HK-2 (cell line): ENCODE results near the gene PRDM4.
"Not testable (repeated sequence)": the region's sequence is repeated elsewhere in the genome, so short reads cannot be mapped to it uniquely, and the experiment has no call there.

Experiments used
- DNase-seq: peaks from one replicate; pipeline ENCODE4 v3.0.0-alpha.2; 2018; ENCODE audit not compliant: unreplicated experiment

Gene PRDM4

DNA sequence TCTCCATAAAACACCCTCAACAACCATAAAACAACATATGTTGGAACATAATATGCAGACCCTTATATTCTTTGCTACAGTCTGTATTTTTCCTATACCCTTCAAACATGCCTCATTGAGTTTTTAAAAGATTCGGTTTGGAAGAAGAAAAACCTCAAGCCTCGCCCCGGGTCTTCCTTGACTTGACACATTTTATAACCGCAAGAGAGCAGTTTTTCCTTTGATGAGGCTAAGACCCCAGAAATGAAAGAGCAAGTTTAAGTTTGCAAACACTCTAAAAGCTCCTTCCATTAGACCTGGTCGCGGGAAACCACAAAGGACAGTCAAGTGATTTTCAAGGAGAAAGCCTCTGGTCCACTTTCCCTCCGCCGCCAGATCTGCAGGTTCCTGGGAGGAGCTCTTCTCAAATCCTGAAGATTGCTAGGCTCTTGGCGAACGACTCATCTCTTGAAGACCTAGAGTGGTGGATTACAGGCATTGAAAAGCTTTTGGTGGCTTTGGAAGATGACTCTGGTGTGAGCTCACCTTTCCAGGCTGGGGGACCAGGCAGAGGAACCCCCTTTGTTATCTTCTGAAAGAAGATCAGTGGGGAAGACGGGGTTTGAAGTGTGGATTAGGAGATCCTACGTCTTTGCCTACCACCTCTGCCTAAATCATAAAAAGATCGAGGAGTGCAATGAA, 13.6 kb upstream of the PRDM4 start, which contains the start of gene ASCL4:
ASCL4 (plus strand) TSS at position 356 of the 681 bp plus-strand sequence. CDS start 515 bp downstream, outside the sequence.
- no peak for DNase-seq

DNA sequence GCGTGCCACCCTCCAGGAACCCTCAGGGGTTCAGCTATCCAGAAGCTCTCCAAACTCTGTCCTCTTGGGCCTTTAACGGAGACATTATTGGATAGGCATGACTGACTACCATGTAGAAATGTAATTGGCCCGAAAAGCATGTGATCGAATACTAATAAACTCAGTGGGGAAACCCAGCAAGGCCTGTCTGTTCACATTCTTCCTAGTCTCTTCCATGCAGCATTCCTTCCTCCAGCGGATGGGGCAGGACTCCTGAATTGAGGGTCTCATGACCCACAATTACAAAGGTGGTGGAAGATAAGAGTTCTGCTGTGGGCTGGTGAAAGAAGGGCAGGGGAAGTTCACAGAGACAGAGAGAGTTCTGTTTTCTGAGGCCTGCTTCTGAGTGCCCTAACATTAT, 6.5 kb upstream of the PRDM4 start:
- no peak for DNase-seq

DNA sequence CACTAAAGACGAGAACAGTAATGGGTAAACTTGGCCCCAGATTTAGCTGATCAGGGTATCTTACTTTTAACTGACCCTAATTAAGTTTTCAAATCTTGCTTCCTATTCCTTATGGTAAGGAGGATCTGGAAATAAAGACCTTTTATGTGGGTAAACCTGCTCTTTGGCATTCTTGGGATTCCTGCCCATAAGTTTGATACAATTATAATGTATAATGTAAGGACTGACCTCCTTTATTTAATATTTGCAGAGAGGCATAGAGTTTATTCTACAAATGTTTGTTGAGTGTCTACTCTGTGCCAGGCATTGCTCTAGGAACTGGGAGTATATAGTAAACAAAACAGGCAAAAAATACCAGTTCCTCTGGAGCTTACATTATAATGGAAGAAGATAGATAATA, 4.4 kb upstream of the PRDM4 start:
- no peak for DNase-seq

DNA sequence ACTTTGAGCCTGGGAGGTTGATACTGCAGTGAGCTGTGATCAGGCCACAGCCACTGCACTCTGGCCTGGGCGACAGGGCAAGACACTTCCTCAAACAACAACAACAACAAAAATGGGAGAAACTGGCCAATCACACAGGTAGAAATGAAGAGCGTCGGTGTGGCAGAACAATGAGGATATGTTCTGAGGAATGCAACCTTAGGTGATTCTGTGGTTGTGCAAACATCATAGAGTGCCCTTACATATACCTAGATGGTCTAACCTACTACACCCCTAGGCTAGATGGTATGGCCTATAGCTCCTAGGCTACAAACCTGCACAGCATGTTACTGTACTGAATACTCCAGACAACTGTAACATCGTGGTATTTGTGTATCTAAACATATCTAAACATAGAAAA, 3.7 kb upstream of the PRDM4 start:
- no peak for DNase-seq

DNA sequence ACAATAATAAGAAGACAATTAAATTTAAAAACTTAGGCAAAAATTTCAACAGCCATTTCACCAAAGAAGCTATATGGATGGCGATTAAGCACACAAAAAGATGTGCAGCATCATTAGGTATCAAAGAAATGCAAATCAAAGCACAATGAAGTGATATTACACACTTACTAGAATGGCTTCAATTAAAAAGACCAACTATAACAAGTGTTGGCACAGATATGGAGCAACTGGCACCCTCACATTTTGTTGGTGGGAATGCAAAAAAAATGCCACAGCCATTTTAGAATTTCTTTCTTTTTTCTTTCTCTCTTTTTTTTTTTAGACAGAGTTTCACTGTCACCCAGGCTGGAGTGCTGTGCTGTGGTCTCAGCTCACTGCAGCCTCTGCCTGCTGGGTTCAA, 1.9 kb upstream of the PRDM4 start:
- DNase-seq, result no peak

DNA sequence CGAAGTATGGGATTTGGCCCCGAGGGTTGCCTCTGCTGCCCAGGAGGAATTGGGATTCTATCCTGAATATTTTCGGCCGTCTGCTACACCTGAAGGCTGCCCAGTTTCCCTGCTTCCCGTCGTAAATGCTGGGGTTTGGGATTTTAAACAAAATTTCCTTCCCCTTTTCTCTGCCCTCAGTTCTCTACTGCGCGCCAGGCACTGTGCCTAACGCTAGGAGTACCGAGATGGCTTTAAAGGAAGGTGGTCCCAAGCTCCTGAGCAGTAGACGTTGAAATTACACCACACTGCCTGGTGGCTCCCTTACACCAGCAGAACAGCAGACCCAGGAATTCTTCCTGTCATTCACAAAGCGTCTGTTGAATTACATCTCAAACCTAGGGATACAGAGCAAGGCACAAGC, 566 bp upstream of the PRDM4 start:
- DNase-seq, result no peak

DNA sequence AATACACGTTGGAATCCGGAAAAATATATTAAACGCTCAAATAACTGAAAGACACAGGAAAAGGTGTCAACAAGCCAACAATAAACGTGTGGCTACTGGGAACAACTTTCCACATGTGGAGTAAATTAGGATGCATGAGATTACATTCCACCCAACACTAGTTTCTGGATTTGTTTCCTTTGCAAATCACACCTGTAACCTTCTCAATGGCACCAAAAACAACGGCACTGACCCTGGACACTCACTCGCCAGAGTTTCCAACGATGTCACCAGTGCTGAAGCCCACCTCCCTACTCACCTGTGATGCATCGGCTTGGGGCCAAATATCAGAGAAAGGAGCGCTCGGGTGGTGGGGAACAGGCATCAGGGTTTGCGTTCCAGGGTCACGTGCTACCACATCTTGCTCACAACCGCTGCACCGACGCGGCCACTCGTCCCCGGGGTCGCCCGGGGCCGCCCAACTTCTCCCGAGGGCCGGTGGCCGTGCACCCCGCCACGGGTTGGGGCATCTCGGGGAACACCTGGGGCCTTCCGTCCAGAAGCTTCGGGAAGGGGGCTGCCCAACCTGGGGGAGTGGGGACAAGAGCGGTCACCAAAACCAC, 629 bp downstream of the PRDM4 start:
- DNase-seq, result peak; percentile 30

DNA sequence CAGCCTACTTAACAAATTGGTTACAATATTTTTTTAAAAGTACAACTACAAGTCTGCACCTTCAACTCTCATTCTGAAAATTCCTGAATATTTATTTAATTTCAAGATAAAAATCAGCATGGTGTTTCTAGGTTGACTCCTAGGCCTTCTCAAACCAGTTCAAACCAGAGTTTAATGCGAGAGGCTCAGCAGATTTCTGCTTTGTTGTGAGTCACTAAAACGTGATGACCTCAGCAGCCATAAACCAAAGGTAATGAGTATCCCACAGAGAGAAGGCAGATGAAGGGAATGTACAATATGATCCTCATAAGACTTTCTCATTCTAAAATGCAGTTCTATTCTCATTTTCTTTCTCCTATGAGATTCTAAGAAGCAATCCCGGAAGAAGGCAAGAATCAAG, 1.5 kb downstream of the PRDM4 start:
- DNase-seq, result peak; percentile 37

DNA sequence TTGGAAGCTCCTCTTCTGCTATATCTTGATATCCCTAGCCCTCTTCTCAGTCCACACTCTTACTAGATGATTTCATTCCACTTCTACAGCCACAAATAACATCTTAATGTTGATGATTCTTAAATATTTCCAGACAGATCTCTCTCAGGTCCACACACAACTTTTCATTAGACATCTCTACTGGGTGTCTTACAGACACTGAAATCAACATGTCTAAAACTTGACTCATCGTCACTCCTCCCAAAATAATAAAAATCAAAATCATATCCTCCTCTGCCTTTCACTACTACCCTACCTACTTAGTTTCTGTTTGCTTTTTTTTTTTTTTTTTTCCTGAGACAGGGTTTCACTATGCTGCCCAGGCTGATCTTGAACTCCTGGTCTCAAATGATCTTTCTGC, 11.9 kb downstream of the PRDM4 start:
- DNase-seq, result no peak

DNA sequence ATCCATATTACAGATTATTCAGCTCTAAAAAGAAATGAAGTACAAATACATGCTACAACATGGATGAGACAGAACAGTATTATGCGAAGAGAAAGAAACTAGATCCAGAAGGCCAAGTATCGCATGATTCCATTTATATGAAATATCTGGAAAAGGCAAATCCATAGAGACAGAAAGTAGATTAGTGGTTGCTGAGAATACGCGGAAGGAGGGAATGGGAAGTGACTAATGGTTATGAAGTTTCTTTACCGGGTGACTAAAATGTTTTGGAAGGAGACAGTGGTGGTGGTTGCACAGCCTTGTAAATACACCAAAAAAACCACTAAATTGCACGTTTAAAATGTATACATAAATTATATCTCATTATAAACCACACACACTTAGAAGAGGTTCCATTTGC, 12.5 kb downstream of the PRDM4 start:
- no peak for DNase-seq

DNA sequence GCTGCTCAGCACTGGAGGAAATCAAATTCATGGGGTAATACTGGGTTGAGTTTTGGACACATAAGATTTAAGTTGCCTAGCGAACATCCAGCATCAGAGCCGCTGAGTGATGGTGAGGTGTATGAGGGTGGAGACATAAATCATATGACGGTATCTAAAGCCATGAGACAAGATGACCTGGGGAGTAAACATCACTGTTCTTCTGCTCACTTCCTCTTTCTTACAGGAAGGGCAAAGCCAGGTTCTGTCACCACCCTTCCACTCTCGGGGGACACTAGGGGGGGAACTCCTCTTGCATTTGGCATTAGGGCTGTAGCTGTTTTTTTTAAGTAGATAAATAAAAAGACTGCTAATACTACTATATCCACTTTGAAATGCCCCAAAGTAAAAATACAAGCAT, 24.0 kb downstream of the PRDM4 start:
- DNase-seq, result no peak

DNA sequence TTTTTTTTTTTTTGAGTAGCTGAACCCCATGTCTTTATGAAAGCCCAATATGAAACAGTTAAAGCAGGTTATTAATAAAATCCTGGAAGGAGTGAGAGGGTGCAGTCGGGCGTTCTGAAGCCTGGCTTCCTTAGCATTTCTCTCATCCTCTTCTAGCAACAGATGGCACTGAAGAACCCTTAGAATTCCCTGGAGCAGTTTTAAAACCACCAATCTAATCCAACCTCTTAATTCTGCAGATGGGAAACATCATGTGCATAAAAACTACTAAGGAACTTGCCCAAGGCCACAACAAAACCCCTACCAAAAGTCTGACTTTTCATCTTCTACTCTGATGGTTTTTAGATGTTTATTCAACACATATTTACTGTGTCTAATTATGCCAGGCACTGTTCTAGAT, 25.2 kb downstream of the PRDM4 start:
- DNase-seq, result no peak

DNA sequence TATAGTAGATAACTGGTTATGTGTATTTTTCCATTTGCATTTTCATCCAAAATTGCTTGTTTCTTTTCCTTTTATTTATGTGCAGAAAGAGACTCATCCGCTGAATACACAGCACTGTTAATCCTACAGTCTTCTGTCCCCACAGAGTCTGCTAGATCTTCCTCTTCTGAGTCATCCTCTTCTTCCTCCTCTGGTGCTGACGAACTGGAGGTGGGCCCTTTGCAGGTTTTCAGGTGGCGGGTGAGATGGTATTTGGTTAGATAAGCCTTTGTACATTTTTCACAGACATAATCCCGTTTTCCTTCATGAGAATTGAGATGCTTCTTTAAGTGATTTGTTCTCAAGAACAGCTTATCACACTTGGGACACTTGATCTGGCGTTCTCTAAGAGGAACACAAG, 26.8 kb downstream of the PRDM4 start:
- no peak for DNase-seq

DNA sequence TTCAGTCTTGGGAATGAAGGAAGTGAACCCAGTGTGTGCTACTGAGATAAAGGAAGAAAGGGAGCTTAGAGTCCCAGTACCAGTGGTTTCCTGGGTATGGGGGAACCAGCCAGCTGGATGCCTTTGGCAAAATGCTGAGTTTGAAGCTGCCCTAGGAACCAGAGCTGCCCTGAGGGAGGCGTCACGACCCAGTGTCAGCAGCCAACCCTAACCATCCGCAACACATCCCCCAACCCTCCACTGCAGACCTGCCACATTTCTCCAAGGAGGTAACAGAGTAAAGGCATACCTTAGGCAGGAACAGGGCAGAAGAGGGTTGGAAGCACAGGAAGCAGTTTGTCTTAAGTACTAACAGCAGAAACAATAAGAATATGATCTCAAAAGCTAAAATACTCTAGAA, 28.6 kb downstream of the PRDM4 start:
- no peak for DNase-seq

DNA sequence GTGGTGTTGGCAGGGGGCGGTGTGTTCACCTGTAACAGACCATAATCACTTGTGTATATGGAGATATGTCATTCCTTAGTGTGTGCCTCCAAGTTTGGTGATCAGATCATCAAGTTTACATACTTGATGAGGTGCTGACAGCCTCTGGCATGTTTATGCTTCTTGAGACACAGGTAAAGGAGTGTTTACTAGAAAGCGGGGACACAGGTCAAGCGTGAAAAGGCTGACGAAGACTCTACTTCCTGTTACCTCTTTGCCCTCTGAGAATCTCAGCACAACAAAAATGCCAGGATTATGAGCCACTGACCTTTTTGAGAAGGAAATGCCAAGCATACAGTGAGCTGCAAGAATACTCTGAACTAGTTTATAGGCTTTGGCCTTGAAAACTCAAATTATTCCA, 29.6 kb downstream of the PRDM4 start:
- peak; percentile 8 for DNase-seq

DNA sequence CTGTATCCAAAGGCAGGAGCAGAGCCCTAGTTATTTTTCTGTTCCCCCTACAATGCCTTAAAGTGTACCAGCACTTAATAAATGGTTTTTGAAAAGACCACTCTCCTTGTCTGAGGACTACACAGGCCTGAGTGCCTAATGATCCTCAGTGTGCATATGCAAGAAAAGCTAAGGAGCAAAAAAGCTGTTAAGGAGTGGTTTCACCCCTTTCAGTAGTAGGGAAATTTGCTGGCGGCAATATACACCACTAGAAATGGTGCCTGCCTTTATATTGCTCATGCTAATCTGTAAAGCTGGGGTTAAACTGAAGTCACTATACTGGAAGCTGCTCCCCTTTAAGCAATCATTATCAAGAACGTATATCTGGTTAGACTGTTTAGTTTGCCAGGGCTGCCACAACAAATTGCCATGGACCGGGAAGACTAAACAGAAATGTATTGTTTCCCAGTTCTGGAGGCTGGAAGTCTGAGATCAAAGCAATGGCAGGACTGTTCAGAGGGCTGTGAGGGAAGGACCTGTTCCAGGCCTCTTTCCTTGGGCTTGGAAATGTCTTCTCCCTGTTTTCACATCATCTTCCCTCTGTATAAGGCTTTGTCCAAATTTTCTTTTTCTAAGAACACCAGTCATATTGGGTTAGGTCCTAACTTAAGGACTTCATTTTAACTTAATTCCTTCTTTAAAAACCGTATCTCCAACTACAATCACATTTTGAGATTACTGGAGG, 30.2 kb downstream of the PRDM4 start:
- no peak for DNase-seq

DNA sequence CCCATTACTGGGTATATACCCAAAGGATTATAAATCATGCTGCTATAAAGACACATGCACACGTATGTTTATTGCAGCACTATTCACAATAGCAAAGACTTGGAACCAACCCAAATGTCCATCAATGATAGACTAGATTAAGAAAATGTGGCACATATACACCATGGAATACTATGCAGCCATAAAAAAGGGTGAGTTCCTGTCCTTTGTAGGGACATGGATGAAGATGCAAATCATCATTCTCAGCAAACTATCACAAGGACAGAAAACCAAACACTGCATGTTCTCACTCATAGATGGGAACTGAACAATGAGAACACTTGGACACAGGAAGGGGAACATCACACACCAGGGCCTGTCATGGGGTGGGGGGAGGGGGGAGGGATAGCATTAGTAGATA, 33.2 kb downstream of the PRDM4 start:
- DNase-seq, result not testable (repeated sequence)

DNA sequence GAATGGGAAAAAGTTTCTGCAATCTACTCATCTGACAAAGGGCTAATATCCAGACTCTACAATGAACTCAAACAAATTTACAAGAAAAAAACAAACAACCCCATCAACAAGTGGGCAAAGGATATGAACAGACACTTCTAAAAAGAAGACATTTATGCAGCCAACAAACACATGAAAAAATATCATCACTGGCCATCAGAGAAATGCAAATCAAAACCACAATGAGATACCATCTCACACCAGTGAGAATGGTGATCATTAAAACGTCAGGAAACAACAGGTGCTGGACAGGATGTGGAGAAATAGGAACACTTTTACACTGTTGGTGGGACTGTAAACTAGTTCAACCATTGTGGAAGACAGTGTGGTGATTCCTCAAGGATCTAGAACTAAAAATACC, 33.6 kb downstream of the PRDM4 start:
- DNase-seq, result not testable (repeated sequence)

DNA sequence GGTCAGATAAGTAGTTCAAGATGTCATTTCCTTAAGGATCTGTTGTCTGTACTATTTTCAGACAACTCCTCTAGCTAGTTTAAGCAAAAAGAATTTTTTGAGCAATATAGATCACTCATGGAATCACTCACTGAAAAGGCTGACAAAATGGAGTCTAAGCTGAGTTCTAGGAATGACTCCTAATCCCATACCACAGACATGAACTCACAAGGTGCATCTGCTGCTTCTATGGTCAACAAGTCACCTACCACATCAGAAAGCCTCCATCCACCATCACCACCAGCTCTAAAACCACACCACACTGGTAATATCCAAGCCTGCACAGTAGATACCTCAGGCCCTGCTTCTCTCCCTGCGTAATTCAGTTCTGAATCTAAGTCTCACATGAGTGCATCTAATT, 42.3 kb downstream of the PRDM4 start:
- no peak for DNase-seq

DNA sequence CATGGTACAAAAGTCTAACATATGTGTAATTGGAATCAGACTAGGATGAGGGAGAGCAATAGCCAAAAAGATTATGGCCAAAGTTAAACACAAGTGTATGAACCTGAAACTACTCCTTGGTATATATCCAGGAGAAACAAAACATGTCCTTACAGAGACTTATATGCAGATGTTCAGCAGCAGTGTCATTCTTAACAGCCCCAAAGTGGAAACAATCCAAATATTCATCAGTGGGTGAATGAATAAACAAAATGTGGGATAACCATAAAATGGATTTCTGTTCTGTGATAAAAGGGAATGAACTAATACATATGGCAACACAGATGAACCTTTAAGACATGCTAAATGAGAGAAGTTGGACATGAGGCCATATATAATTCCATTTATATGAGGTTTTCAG, 45.2 kb downstream of the PRDM4 start:
- no peak for DNase-seq

DNA sequence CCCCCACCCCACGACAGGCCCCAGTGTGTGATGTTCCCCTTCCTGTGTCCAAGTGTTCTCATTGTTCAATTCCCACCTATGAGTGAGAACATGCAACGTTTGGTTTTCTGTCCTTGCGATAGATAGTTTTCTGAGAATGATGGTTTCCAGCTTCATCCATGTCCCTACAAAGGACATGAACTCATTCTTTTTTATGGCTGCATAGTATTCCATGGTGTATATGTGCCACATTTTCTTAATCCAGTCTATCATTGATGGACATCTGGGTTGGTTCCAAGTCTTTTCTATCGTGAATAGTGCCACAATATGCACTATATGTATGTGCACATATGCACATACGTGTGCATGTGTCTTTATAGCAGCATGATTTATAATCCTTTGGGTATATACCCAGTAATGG, 55.4 kb downstream of the PRDM4 start:
- not testable (repeated sequence) for DNase-seq

DNA sequence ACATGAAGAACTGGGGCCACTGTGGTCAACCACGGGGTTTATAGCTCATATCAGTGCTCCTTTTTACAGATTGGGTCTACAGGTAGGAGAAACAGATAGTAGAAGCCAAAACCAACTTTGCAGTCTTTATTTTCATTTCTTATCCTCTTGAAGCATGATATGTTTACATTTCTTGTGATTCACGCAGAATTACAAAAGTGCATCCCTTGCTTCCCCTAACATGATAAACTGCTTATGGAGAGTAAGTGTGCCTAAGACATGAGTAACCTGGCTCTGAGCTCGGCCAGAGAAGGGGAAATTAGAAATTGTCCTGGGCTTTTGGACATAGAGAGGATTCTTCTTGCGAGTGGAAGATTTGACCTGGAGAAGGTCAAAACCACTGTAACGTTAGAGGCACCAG, 56.9 kb downstream of the PRDM4 start:
- no peak for DNase-seq

DNA sequence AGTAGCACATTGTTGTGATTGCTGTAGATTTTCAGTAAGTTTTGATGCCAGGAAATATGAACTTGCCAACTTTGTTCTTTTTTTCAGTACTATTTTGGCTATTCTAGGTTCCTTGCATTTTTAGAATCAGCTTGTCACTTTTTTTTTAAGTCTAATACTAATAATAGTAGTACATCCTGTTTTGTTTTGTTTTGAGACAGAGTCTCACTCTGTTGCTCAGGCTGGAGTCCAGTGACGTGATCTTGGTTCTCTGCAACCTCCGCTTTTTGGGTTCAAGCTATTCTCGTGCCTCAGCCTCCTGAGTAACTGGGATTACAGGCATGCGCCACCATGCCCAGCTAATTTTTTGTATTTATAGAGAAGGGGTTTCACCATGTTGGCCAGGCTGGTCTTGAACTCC, 58.8 kb downstream of the PRDM4 start:
- DNase-seq, result no peak
